LHCN-M2 (cell line): ENCODE measurements around the gene TBC1D19. TPM values are rescaled to one million over a fixed set of nuclear protein-coding genes. Genes with fewer than 3 reads are reported as not detected.
A peak's percentile ranks its signal among the peaks of the same experiment; 100 is the strongest.
"Not testable (repeated sequence)": the region's sequence is repeated elsewhere in the genome, so short reads cannot be mapped to it uniquely, and the experiment has no call there.

Experiments used
- DNase-seq: peaks from one replicate; pipeline ENCODE4 v3.0.0-alpha.2; 2012; ENCODE audit warnings: low read depth
- total RNA-seq: library from RNA; depleted of rRNA; stranded (reverse); fragments of >200 nt; gene quantifications from 2 replicates; pipeline ENCODE4 v1.2.3, GENCODE V29; 2014

The TBC1D19 gene
- total RNA-seq, 1 experiment from 2014 or later: 86.3 TPM

DNA sequence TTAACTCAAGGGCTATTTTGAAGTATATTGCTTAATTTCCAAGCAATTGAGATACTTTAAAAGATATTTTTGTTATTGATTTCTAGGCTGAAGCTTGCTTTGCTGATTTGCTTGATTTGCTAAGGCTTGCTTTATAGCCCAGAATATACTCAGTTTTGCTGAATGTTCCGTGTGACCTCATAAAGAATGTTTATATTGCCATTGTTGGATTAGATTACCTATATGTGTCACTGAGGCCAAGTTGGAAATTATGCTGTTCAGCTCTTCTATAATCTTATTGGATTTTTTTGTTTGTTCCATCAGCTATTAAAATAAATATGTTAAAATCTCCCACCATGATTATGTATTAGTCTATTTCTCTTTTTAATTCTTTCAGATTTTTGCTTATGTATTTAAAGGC is 13.0 kb downstream of the TBC1D19 start:
- DNase-seq: no peak

DNA sequence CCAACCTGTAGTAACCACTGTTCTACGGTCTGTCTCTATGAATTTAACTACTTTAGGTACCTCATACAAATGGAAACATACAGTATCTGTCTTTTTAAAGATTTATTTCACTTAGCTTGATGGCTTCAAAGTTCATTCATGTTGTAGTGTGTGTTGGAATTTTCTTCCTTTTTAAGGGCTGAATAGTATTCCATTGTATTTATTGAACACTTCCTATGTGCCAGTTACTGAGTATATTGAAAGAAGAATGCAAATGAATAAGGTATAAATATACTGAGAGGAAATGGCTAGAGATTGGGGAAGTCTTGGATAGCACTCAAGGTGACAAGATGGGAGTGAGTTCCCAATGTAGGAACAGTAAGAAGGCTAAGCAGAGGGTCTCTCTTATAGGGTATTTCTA is 17.3 kb downstream of the TBC1D19 start:
- no peak for DNase-seq

DNA sequence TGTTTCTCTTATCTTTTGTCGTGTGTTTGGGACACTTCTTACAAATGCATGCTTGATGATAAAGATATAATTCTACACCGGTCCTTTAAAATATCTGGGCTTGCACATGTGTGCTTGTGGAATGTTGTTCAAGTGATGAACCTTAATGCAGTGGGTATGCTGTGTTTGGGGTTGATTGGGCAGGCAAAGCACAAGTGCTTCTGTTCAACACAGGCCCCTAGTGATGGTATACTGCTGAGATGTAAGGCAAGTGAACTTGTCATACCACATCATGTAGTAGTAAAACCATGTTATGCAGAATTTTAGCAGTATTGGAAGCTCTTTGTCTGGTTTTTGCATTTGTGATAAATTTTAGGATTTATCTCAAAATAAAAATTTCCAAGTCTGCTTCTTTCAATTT is 23.9 kb downstream of the TBC1D19 start:
- DNase-seq: no peak

DNA sequence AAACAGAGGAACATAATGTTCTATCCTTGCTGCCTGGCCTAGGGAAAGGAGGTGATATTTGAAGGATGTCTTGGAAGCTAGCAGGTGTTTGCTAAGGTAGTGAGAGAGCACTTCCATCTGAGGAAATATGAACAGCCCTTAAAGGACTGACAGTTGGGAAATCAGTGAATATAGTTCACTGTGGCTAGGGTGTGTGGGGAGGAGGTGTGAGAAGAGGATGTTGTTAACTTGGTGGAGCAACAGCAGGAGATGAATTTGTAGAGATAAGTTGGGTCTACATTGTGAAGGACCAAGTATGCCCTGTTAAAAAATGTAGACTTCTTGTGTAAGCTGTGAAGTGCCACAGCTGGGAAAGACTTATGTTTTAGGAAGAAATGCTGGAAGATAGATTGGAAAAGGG is 25.5 kb downstream of the TBC1D19 start:
- DNase-seq: no peak

DNA sequence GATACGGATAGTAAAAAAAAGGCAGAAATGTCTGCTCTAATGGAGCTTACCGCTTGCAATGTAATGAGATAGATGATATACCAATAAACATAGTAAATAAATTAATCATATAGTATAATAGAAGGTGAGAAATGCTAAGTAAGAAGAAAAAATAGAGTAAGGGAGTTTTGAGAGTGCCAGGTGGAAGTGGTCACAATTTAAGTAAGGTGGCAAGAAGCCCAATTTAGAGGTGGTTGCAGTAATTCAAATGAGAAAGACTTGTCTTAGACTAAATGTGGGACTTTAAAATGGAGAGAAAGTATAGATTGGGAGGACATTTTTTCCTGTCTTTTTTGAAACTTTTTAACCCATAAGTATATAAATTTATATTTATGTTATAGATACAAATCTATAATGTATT is 26.0 kb downstream of the TBC1D19 start:
- no peak for DNase-seq

DNA sequence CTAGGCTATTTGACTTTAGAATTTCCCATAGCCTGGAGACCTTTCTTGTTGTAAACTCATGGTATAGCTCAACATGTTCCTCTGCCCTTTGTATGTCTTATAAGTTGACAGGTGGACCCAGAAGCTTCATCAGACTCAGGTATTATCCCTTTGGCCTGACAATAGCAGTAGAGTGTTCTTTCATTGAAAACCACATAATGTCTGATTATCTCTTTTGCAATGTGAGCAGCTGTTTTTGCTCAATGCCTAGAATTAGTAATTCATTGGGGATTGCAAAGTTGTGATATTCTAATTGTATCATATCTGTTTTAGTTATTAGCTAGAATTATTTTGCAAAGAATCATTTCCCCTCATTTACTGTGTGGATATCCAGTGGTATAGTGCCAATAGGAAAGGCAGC is 27.5 kb downstream of the TBC1D19 start:
- peak; percentile 44 for DNase-seq

DNA sequence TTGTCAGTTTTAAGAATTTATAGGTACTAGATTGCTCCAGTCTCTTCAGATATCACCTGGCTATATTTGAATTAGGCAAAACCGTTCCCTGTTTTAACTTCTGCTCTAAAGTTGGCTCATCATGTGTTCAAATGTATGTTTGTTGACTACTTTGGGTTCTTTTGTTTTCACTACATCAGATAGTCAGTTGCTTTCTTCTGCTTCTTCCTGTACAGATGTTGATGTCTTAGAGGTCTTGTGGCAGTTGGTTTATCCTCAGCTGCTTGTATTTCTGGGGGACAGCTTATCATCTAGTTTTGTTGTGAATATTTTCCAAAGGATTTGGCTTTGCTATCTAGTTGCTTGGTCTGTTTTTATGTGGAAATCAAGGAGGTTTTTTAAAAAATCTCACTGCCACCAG is 28.0 kb downstream of the TBC1D19 start:
- DNase-seq: peak; percentile 26

DNA sequence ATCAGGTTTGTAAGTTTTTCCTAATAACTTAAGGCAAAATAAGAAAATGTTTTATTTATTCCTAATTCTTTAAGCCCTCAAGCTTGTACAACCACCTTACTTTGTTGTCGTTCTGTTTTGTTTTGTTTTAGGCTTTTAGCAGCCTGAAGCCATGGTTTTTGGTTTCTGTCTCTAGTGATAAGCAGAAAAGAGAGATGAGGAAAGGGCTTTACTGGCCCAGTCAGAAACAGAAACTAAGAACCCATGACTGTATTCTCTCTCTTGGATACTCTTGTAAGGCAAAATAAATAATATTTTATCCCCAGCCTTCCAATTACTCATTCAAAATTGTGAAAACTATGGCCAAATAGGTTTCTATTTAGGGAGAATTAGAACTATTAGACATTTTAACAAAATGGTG is 29.4 kb downstream of the TBC1D19 start:
- DNase-seq: peak; percentile 27

DNA sequence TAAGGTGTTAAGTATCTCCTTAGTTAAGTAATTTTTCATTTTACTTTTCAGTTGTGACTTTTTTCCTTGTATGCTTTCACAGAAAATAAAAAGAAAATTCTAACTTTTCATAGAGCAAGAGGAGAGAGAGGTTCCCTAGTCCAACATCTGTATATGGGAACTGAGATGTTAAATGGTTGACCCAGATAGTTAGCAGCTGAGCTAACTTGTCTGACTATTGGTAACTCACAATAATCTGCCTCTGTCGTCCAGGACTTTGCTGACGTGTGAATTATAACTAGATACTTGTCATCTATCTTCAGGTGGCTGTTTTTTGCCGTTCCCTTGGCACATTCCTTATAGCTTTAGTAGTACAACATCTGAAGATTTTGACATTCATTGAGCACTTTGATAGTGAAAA is 29.9 kb downstream of the TBC1D19 start:
- no peak for DNase-seq

DNA sequence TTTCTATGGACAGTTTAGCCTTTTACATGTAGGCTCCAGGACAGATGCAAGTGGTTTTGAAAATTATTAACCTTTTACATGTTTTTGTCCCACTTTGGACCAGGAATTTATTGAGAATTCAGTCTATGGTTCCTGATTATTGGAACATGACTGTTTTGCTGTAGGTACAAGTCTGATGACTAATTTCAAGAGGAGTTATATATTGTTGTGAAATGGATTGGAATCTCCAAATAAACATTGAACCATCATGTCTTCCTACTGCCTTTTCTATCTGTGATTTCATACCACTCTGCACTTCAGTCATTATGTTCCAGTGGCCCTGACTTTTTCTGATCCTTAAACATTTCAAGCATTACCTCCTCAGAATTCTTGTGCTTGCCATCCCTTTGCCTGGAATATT is 35.9 kb downstream of the TBC1D19 start:
- DNase-seq: peak; percentile 19

DNA sequence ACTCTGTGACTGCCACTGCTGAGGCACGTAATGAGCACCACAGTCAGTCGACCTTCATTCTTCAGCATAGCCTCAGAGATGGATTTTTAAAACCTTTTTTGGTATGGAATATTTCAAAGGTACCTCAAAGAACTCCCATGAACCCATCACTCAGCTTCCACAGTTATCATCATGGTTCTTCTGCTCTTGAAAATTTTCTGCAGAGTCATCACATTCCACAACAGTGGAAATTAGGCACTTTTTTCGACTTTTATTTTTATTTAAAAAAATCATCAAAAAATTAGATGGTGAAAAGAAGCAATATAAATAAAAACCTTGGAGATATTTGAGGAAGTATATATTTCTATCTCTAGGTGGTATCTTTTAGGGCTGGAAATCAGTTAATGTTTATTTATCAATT is 37.5 kb downstream of the TBC1D19 start:
- no peak for DNase-seq

DNA sequence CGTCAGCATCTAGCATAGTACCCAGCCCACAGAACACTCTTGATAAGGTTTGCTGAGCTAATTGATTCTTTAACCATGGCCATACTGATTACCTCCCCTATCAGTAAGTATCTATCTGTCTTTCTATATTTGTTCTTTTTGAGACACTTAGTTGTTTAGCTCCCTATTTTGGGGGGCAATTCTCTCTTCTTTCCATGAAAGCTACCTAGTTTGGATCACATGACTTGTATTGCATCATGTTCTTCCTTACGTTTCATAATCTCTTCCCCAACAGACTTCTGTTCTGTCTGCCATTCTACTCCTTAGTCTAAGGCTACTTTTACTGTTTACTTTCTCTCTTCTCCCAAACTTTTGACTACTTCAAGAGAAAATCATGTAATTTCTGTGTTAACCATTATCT is 39.0 kb downstream of the TBC1D19 start:
- no peak for DNase-seq

DNA sequence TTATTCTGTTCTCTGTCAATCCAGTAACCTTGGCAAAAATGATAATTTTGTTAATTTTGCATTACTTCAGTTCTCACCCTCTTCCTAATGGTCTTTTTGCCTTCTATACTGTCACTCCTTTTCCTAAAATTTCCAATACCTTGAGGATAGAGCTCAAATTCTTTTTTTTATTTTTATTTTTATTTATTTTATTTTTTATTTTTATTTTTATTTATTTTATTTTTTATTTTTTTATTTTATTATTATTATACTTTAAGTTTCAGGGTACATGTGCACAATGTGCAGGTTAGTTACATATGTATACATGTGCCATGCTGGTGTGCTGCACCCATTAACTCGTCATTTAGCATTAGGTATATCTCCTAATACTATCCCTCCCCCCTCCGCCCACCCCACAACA is 42.8 kb downstream of the TBC1D19 start:
- not testable (repeated sequence) for DNase-seq

DNA sequence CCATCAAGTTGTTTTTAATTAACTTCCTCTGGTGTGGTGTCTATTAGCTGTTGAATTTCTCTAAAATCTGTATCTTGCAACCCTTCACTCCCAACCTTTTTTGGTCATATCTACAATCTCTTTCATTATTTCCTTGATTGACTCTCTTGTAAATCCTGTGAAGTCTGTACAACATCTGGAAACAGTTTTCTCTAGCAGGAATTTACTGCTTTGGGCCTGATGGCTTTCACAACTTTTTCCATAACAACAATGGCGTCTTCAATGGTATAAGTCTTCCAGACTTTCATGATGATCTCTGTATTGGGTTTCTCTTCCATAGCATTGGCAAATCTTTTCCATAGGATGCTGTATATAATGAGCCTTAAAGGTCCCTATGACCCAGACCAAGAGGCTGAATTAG is 49.0 kb downstream of the TBC1D19 start:
- no peak for DNase-seq

DNA sequence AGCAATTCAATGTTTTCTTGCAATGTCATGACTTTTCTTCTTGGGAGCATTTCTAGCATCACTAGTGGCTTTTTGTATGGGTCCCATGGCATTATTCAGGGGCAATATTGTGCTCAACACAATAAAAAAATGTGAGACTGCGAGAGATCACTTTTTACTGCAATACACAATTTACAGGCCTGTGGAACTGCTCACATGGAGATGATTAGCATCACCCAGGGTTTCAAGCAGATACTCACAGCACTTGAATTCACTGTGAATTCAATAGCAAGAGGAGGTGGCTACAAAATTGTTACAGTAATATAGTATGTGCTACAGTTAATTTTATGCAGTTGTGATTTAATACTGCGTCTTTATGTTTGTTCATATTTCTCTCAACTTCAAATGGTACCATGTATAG is 50.4 kb downstream of the TBC1D19 start:
- DNase-seq: no peak

DNA sequence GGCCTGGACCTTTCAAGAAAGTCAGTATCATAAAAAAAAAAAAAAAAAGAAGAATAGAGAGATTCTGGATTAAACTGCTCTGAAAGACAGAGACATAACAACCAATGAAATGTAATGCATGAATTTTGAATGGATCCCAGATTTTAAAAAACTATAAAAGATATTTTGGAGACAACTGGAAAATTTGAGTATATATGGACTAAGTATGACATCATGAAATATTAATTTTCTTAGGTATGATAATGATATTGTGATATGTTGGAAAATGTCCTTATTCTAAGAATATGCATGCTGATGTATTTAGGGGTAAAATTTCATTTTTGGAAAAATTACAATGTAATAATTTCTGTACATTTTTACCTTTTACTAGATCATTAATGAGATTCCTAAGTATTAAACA is 52.6 kb downstream of the TBC1D19 start:
- DNase-seq: no peak

DNA sequence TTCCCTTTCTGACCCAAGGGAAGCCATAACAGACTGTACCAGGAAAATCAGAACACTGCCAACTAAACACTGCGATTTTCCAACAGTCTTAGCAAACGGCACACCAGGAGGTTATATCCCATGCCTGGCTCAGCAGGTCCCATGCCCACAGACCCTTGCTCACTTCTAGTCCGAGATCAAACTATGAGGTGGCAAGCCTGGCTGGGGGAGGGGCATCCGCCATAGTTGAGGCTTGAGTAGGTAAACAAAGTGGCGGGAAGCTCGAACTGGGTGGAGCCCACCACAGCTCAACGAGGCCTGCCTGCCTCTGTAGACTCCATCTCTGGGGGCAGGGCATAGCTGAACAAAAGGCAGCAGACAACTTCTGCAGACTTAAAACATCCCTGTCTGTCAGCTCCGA is 56.8 kb downstream of the TBC1D19 start:
- DNase-seq: not testable (repeated sequence)

DNA sequence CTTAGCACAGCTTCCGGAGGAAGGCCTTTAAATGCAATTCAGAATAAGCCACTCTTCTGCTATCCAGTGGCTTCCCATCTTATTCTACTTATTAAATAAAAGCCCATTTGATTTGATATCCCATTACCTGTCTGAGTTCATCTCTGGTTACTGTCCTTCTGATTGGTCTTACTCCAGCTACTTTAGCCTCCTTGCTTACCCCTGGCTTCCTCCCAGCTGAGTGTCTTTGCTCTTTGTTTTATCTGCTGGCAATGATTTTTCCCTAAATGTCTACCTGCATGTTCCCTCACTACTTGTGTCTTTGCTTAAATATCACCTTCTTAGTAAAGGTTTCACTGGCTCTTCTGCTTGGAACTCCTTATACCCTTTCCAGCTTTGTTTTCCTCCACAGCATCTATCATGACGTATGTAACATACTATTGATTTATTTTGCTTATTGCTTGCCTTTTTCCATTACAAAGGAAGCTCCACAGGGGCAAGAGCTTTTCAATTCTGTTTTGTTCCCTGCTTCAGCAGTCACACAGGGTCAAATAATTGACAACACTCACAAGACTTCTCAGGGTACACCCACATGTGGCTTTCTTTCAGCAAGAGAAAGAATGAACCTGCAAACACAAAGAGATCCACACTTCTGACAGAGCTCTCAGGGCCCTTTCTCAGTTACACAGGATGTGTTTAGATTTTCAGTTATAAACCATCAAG is 63.8 kb downstream of the TBC1D19 start:
- DNase-seq: no peak

DNA sequence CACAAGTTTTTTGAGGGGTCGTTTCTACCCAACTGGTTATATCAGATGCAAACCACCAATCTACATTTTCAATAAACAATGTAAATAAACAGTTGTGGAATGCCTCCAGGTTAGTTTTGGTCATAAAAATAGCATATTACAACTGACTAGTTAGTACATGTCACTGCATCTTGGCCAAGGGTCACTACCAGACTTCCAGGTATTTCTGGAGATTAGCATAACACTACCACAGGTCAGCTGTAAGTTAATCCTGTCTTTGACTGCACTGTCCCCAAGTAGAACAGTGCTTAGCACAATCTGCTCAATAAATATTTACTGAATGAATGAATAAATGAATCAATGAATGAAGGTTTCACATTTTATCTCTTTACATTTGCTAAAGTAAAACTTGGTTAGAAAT is 64.4 kb downstream of the TBC1D19 start:
- DNase-seq: no peak

DNA sequence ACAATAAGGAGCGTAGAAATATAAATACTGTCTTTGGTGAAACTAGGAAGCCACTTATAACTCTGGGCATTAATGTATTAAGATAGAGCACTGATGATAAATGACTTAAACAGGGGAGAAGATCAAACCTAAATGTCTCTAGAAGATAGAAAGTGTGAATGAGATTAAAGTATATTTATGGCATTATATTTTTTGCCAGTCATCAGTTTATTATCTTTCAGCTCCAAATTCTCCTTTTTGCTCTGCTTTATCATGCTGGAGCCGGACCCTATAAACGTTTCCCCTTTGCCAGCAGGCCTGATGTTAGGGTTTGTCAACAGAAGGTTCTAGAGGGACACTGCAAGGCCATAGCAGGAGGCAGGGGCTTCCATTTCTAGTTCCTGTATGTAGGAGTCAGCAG is 76.4 kb downstream of the TBC1D19 start:
- DNase-seq: no peak

DNA sequence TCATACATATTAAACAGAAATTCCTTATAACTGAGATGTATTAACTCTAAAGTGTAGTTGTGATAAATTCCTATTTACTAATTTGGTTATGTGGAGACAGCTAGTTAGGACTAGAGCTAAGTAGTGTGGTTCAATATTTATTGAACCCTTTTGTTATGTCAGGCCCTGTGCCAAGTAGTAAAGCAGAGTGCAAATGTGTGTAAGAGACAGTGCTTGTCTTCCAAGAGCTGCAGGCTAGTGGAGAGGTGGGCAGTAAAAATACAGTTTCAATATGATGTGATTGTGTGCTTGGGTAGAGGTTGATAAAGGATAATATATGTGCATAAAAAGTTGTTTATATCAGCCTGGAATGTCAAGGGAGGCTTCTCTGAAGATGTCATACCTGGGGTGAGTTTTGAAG is 80.0 kb downstream of the TBC1D19 start:
- no peak for DNase-seq

DNA sequence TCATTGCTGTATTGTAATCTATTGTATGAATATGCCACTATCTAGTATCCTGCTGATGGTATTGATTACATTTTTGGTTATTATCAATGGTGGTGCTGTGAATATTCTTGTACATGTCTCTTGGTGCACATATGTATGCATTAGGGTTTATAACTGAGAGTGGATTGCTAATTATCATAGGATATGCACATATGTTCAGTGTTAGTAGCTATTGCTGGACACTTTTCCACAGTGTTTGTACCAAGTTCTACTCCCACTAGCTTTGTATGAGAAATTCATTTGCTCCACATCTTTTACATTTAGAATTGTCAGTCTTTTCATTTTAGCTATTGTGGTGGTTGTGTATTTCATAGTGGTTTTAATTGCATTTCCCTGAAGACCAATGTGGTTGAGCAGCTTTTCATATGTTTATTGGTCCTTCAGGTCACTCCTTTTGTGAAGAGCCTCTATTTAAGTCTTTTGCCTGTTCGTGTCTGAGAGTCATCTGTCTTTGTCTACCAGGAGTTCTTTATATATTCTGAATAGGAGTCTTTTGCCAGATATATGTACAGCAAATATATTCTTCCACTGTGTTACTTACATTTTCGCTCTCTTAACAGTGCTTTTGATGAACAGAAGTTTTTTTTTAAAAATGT is 87.1 kb downstream of the TBC1D19 start:
- no peak for DNase-seq

DNA sequence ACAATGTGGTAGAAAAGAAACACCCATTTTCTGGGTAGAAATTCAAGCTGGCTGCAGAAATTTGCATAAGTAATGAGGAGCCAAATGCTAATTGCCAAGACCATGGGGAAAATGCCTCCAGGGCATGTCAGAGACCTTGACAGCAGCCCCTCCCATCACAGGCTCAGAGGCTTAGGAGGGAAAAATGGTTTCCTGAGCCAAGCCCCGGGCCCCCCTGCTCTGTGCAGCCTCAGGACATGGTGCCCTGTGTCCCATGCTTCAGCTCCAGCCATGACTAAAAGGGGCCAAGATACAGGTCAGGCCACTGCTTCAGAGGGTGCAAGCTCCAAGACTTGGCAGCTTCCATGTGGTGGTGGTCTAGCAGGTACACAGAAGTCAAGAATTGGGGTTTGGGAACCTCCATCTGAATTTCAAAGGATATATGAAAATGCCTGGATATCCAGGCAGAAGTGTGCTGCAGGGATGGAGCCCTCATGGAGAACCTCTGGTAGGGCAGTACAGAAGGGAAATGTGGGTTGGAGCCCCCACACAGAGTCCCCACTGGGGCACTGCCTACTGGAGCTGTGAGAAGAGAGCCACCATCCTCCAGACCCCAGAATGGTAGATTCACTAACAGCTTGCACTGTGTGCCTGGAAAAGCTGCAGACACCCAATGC is 95.3 kb downstream of the TBC1D19 start:
- DNase-seq: not testable (repeated sequence)
